Pancreas (tissue), 10 donors: ENCODE data around the gene TPGS2. TPM values are rescaled to one million over a fixed set of nuclear protein-coding genes. Genes with fewer than 3 reads are reported as not detected.

Experiments
- ATAC-seq, 4 donors: fragments of 200-7000 bp; cut with Tn5 transposase; one replicate each; pipeline versions ENCODE4 v1.8.0 to v1.9.1; 2020; ENCODE audit warnings: mild to moderate bottlenecking in 4 of 4, moderate library complexity in 4 of 4
- DNase-seq, 6 donors: peaks; one replicate each; pipeline ENCODE4 v3.0.0-alpha.2; 2020
- FAIRE-seq: peaks from 2 replicates; lab custom pipeline; 2012; peaks lifted over from hg19 to GRCh38; lab: Jason Lieb, UNC
- H3K27ac ChIP-seq, 4 donors: fragments of 200-600 bp; sonication (generic); 1 replicate in 3 of 4; 2 replicates in 1 of 4; pipeline versions ENCODE4 v1.5.0 to v1.8.0; 2020
- H3K27me3 ChIP-seq, 4 donors: fragments of 200-600 bp; one replicate each; pipeline ENCODE4 v1.8.0; 2021
- H3K36me3 ChIP-seq, 3 donors: fragments of 200-600 bp; sonication (generic) in 1 of 3; one replicate each; pipeline versions ENCODE4 v1.5.0 to v1.8.0; 2020 to 2021
- H3K4me1 ChIP-seq, 3 donors: fragments of 200-600 bp; one replicate each; pipeline ENCODE4 v1.8.0; 2021
- H3K4me3 ChIP-seq, 4 donors: fragments of 200-600 bp; sonication (generic) in 2 of 4; one replicate each; pipeline versions ENCODE4 v1.5.0 to v1.8.0; 2020 to 2021
- H3K9me3 ChIP-seq, 4 donors: fragments of 200-600 bp; one replicate each; pipeline ENCODE4 v1.8.0; 2021
- CTCF ChIP-seq, 4 donors: fragments of 200-600 bp; sonication (generic) in 3 of 4; IDR thresholded peaks; one replicate each; pipeline versions ENCODE4 v1.5.0 to v1.8.0; 2021; ENCODE audit warnings: antibody characterized with exemption in 4 of 4
- WGBS, 2 donors: extraction: QIAGEN DNeasy Blood & Tissue Kit; methylation state at CpG; one replicate each; pipeline ENCODE4 v1.1.7; 2013; 5-methylcytosine and 5-hydroxymethylcytosine counted together
- intact Hi-C, 3 donors: fragments of 100-400 bp; cut with DNase I; formaldehyde crosslinking; loops; one replicate each; pipeline versions ENCODE4 v1.11.1 to v1.14.2; 2022
- polyA plus RNA-seq, 2 donors: library from polyadenylated mRNA; stranded (reverse); fragments of 200-250 nt; gene quantifications; one replicate each; pipeline ENCODE4 v1.2.3, GENCODE V29; 2013
- total RNA-seq, 6 donors: library from RNA; stranded (reverse); fragmentation: NEBNext Ultra II Directional in 4 of 6; extraction: Animal tissue kit (Norgen Biotek cat#: 25700) in 4 of 6; gene quantifications; one replicate each; pipeline versions ENCODE4 v1.2.1 to v1.2.4, GENCODE V29; 2021 to 2023
- donor health status: healthy with polysubstance abuse.
- donor health status: DM: no; HTN: no; CAD: no; lungs with moderate emphysema.
- donor health status: DM: no; HTN: no; CAD: no.
- donor health status: control.
- donor health status: control.
- donor health status: Bipolar disorder and iron deficiency.
- donor health status: DM: yes; HTN: yes; CAD: no.
- donor health status: DM: no; HTN: no; CAD: no.
- donor health status: DM: no; HTN: no; CAD: no.
- donor health status: DM: yes; HTN: yes; CAD: no.

TPGS2 gene
- total and polyA plus RNA-seq, 8 donors, result 16.6 to 44.6 (median 25.2) TPM

GRCh38 chr18:36775396-36775795 lies 53.4 kb downstream of the TPGS2 start:
- no peak for FAIRE-seq
- intact Hi-C loops, result no loop called here
- H3K4me3 ChIP-seq, result no peak overlapping the region
- no peaks in the 10 kb centered on the region for H3K4me1 ChIP-seq
- 92 to 96% methylated on average over 4 of the region's 4 CpGs for WGBS, 2 donors
- H3K27ac ChIP-seq, result no peak overlapping the region
- no peak for ATAC-seq
- no peaks in the 10 kb centered on the region for H3K27me3 ChIP-seq
- no peaks in the 10 kb centered on the region for H3K36me3 ChIP-seq
- no peak for DNase-seq
- no peaks in the 10 kb centered on the region for H3K9me3 ChIP-seq
- no peak for TF ChIP-seq CTCF (IDR thresholded peaks at IDR 0.05)

GRCh38 chr18:36772241-36772723 lies 56.5 kb downstream of the TPGS2 start:
- ATAC-seq (peak; percentile 35 to 79 (median 64)), FAIRE-seq (no peak)
- H3K4me3 ChIP-seq, result no peak overlapping the region

GRCh38 chr18:36771245-36771644 lies 57.6 kb downstream of the TPGS2 start:
- ATAC-seq (no peak), DNase-seq (no peak), FAIRE-seq (no peak)
- no peak overlapping the region for H3K4me3 ChIP-seq
- no peaks in the 10 kb centered on the region for H3K27me3 ChIP-seq
- no peaks in the 10 kb centered on the region for H3K9me3 ChIP-seq
- WGBS, 2 donors, result 85 to 93% methylated on average over 4 of the region's 4 CpGs
- H3K4me1 ChIP-seq, result no peaks in the 10 kb centered on the region
- intact Hi-C loops, result no loop called here
- no peak for TF ChIP-seq CTCF (IDR thresholded peaks at IDR 0.05)
- no peak overlapping the region for H3K27ac ChIP-seq
- H3K36me3 ChIP-seq, result no peaks in the 10 kb centered on the region

More at GRCh38 chr18:36772241-36772723, 56.5 kb downstream of the TPGS2 start:
- TF ChIP-seq CTCF (IDR thresholded peaks at IDR 0.05), result no peak
- Histone ChIP-seq H3K9me3 (no peaks in the 10 kb centered on the region), H3K27ac (peak overlapping the region in 1 of 4 donors; percentile 6), H3K27me3 (no peaks in the 10 kb centered on the region), H3K4me1 (no peaks in the 10 kb centered on the region), H3K36me3 (no peaks in the 10 kb centered on the region)
- 40 to 56% methylated on average over 4 of the region's 4 CpGs for WGBS, 2 donors
- intact Hi-C loops, result no loop called here
- peak in 1 of 6 donors; percentile 28 for DNase-seq

GRCh38 chr18:36770315-36770946 lies 58.4 kb downstream of the TPGS2 start:
- intact Hi-C loops, result no loop called here
- H3K27ac ChIP-seq, result no peak overlapping the region
- no peaks in the 10 kb centered on the region for H3K4me1 ChIP-seq
- H3K36me3 ChIP-seq, result no peaks in the 10 kb centered on the region
- 67 to 71% methylated on average over 3 of the region's 3 CpGs for WGBS, 2 donors
- no peak overlapping the region for H3K4me3 ChIP-seq
- TF ChIP-seq CTCF (IDR thresholded peaks at IDR 0.05), result no peak
- ATAC-seq (no peak), DNase-seq (no peak), FAIRE-seq (no peak)
- no peaks in the 10 kb centered on the region for H3K27me3 ChIP-seq
- H3K9me3 ChIP-seq, result no peaks in the 10 kb centered on the region
